Measurements from ENCODE around the gene SGPP2.

SGPP2 gene

GRCh38 chr2:222526480-222527277 lies 102.3 kb downstream of the SGPP2 start:
- H4K20me1 ChIP-seq (ENCODE audit: control insufficient read depth, insufficient read depth, low read depth, low read length) = no peaks in the 10 kb centered on the region
- H3K4me2 ChIP-seq (ENCODE audit: low read length) = no peak overlapping the region
- no peaks in the 10 kb centered on the region for H3K9me2 ChIP-seq (replicated peaks; ENCODE audit: control insufficient read depth, low read length)
- no peaks in the 10 kb centered on the region; the same call in 1 of the 2 replicates for H3K9me3 ChIP-seq (ENCODE audit: control insufficient read depth, insufficient read depth, low read length)
- no peak overlapping the region for H3K4me3 ChIP-seq (ENCODE audit: low read length)
- TF ChIP-seq EZH2phosphoT487 (IDR thresholded peaks at IDR 0.05; ENCODE audit: borderline replicate concordance, low read length) = no peak
- no peak for TF ChIP-seq CTCF (IDR thresholded peaks at IDR 0.05; ENCODE audit: low read depth, low read length, poor library complexity, severe bottlenecking)
- H3K27ac ChIP-seq (ENCODE audit: low read depth, low read length) = no peak overlapping the region
- no peaks in the 10 kb centered on the region for H3K79me2 ChIP-seq (ENCODE audit: control insufficient read depth, low read length)
- no peaks in the 10 kb centered on the region for H3K4me1 ChIP-seq (ENCODE audit: control insufficient read depth, low read length)
- no peaks in the 10 kb centered on the region for H3K27me3 ChIP-seq (ENCODE audit: control insufficient read depth, low read length)
- no peaks in the 10 kb centered on the region for H3K36me3 ChIP-seq (ENCODE audit: control insufficient read depth, low read length)
- H3F3A ChIP-seq (ENCODE audit: control insufficient read depth, insufficient read depth) = no peaks in the 10 kb centered on the region

- no peaks in the 10 kb centered on the region for H3K79me2 ChIP-seq (ENCODE audit: control insufficient read depth, low read length)
- no peaks in the 10 kb centered on the region; the same call in 1 of the 2 replicates for H3K9me3 ChIP-seq (ENCODE audit: control insufficient read depth, insufficient read depth, low read length)
- no peaks in the 10 kb centered on the region for H3K9me2 ChIP-seq (replicated peaks; ENCODE audit: control insufficient read depth, low read length)
- H3F3A ChIP-seq (ENCODE audit: control insufficient read depth, insufficient read depth) = no peaks in the 10 kb centered on the region
- H3K27me3 ChIP-seq (ENCODE audit: control insufficient read depth, low read length) = no peaks in the 10 kb centered on the region
- no peak overlapping the region for H3K4me2 ChIP-seq (ENCODE audit: low read length)
- no peak overlapping the region for H3K4me3 ChIP-seq (ENCODE audit: low read length)
- no peaks in the 10 kb centered on the region for H3K4me1 ChIP-seq (ENCODE audit: control insufficient read depth, low read length)
- H3K27ac ChIP-seq (ENCODE audit: low read depth, low read length) = no peak overlapping the region
- H4K20me1 ChIP-seq (ENCODE audit: control insufficient read depth, insufficient read depth, low read depth, low read length) = no peaks in the 10 kb centered on the region
- TF ChIP-seq CTCF (IDR thresholded peaks at IDR 0.05; ENCODE audit: low read depth, low read length, poor library complexity, severe bottlenecking) (no peak), EZH2phosphoT487 (IDR thresholded peaks at IDR 0.05; ENCODE audit: borderline replicate concordance, low read length) (no peak)
- H3K36me3 ChIP-seq (ENCODE audit: control insufficient read depth, low read length) = no peaks in the 10 kb centered on the region
Observed at GRCh38 chr2:222532315-222532714, 108.0 kb downstream of the SGPP2 start.

GRCh38 chr2:222535477-222535876 lies 111.1 kb downstream of the SGPP2 start:
- Histone ChIP-seq H3K4me3 (ENCODE audit: low read length) (no peak overlapping the region), H3K36me3 (ENCODE audit: control insufficient read depth, low read length) (no peaks in the 10 kb centered on the region), H3K9me3 (ENCODE audit: control insufficient read depth, insufficient read depth, low read length) (no peaks in the 10 kb centered on the region; the same call in 1 of the 2 replicates), H4K20me1 (ENCODE audit: control insufficient read depth, insufficient read depth, low read depth, low read length) (no peaks in the 10 kb centered on the region), H3K79me2 (ENCODE audit: control insufficient read depth, low read length) (no peaks in the 10 kb centered on the region), H3K9me2 (replicated peaks; ENCODE audit: control insufficient read depth, low read length) (no peaks in the 10 kb centered on the region), H3K4me1 (ENCODE audit: control insufficient read depth, low read length) (no peaks in the 10 kb centered on the region), H3K27ac (ENCODE audit: low read depth, low read length) (no peak overlapping the region), H3F3A (ENCODE audit: control insufficient read depth, insufficient read depth) (no peaks in the 10 kb centered on the region), H3K4me2 (ENCODE audit: low read length) (no peak overlapping the region), H3K27me3 (ENCODE audit: control insufficient read depth, low read length) (no peaks in the 10 kb centered on the region)
- TF ChIP-seq CTCF (IDR thresholded peaks at IDR 0.05; ENCODE audit: low read depth, low read length, poor library complexity, severe bottlenecking) (no peak), EZH2phosphoT487 (IDR thresholded peaks at IDR 0.05; ENCODE audit: borderline replicate concordance, low read length) (no peak)

Data from DOHH2 (cell line).